Right atrium auricular region (tissue), 2 donors: ENCODE measurements around the gene MECP2. TPM values are rescaled to one million over a fixed set of nuclear protein-coding genes. Genes with fewer than 3 reads are reported as not detected.

Source experiments
- DNase-seq: peaks from one replicate; pipeline ENCODE4 v3.0.0-alpha.2; 2019; ENCODE audit warnings: low spot score
- H3K27ac ChIP-seq, 2 donors: fragments of 200-600 bp; sonication (generic); 1 replicate in 1 of 2; 2 replicates in 1 of 2; pipeline ENCODE4 v1.5.1; 2016 to 2019
- H3K27me3 ChIP-seq, 2 donors: fragments of 200-600 bp; sonication (generic); one replicate each; pipeline versions ENCODE4 v1.5.1 to v1.6.0; 2017 to 2019
- H3K36me3 ChIP-seq: fragments of 200-600 bp; sonication (generic); one replicate; pipeline ENCODE4 v1.5.1; 2016
- H3K4me1 ChIP-seq, 2 donors: fragments of 200-600 bp; sonication (generic); one replicate each; pipeline versions ENCODE4 v1.5.1 to v1.6.0; 2017 to 2019
- H3K4me3 ChIP-seq, 2 donors: fragments of 200-600 bp; sonication (generic); 1 replicate in 1 of 2; 2 replicates in 1 of 2; pipeline ENCODE4 v1.5.1; 2017 to 2019; ENCODE audit warnings: mild to moderate bottlenecking in 1 of 2, moderate library complexity in 1 of 2
- H3K9me3 ChIP-seq, 2 donors: fragments of 200-600 bp; sonication (generic); one replicate each; pipeline ENCODE4 v1.5.1; 2019
- CTCF ChIP-seq, 2 donors: fragments of 200-600 bp; sonication (generic); IDR thresholded peaks; one replicate each; pipeline ENCODE4 v1.5.1; 2019; ENCODE audit warnings: antibody characterized with exemption in 2 of 2
- total RNA-seq, 2 donors: library from RNA; depleted of rRNA; stranded (reverse); fragments of >200 nt; gene quantifications; one replicate each; pipeline ENCODE4 v1.1.0, GENCODE V29; 2016

The MECP2 gene
- total RNA-seq, 2 donors from 2014 or later: 52.7 to 69.1 TPM

DNA sequence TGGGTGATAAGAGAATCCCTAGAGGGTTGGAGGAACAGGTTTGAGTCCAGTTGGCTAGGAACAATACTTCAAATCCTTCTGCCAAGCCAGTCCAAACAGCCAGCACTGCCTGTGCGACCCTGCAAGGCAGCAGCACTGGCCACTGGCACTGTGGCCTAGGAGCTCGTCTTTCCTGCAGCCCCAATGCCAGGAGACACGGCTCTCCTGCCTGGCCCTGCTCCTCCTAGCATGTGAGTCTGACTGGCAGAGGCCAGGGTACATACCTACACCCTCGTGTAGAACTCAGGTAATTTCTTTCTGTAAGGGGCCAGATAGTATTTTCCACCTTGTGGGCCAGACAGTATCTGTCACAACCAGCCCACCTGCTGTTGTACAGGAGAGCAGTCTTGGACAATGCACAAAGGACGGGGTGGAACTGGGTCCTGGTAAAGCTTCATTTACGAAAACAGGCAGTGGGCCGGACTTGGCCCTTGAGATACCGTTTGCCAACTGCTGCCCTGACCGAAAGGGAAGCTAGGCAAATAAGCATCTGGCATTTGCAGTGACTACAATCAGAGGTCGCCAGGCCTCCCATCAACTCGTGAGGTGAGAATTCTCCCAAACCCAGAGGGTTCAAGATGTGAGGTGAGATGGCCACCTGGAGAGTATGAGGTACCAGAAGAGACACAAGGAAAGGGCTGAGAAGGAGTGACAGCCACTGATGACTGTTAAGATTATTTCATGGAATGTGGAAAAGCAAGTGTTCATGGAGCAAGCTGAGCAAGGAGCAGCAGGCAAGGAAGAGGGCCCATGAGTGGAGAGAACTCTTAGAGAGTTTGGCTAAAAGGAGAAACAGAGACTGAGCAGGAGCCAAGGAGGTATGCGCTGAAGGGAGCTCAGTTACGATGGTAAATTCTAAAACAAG, 48.1 kb downstream of the MECP2 start:
- Histone ChIP-seq H3K4me1 (peaks cover 0 to 69% of the 10 kb centered on the region in 2 donors), H3K27ac (no peak overlapping the region), H3K36me3 (no peaks in the 10 kb centered on the region), H3K9me3 (no peaks in the 10 kb centered on the region), H3K4me3 (no peak overlapping the region), H3K27me3 (peaks cover 0 to 3% of the 10 kb centered on the region in 2 donors)
- no peak for TF ChIP-seq CTCF (IDR thresholded peaks at IDR 0.05)
- DNase-seq: no peak

DNA sequence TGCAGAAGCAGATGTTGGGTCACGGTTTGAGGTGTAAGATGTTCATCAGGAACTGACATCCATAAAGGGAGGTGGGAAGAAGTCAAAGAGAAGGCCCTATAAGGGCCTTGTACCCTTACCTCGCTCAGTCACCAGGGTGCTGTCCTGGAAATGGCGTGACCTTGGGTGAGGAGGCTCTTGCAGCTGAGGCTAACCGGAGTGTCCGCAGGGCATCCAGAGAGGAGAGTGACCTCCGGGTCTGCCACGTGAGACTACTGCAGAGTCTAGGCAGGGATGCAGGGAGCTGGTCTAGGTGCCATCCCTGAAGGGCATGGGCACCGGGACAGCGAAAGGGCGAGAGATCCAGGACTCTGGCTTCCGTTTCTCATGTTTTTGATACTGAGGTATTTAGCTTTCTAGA, 49.1 kb downstream of the MECP2 start:
- H3K4me3 ChIP-seq: no peak overlapping the region
- peak overlapping the region in 1 of 2 donors; percentile 24 for H3K27ac ChIP-seq
- no peaks in the 10 kb centered on the region for H3K36me3 ChIP-seq
- no peak for TF ChIP-seq CTCF (IDR thresholded peaks at IDR 0.05)
- H3K9me3 ChIP-seq: no peaks in the 10 kb centered on the region
- peaks cover 0 to 80% of the 10 kb centered on the region in 2 donors for H3K4me1 ChIP-seq
- peaks cover 0 to 3% of the 10 kb centered on the region in 2 donors for H3K27me3 ChIP-seq
- DNase-seq: no peak

DNA sequence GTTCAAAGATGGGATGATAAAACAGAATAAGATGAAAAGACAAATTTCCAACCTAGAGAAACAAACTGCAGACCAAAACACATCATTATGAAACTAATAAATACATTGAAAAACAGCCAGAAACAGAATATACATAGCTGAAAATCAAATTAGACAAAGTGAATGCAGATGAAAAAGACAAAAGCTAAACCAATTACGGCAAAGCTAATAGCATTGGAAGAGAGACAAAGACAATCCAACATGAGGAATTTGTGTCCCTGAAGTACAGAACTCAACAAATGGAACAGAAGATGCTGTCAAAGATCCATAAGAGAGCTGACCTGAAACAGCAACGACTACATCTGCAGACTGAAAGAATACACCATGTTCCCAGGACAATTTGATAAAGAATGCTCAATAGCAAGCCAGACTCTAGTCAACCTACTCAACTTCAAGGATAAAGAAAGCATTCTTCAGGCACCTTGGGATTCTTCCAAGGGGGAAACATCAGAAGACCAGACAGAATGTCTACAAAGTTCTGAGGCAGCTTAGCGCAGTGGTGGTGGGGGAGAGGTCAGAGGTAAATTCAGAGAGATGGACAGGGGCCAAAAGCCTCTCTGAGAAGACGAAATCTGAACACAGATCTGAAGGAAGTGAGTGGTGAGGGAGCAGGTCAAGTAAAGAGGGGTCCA, 50.4 kb downstream of the MECP2 start:
- no peak for TF ChIP-seq CTCF (IDR thresholded peaks at IDR 0.05)
- peaks cover 0 to 3% of the 10 kb centered on the region in 2 donors for H3K27me3 ChIP-seq
- H3K36me3 ChIP-seq: no peaks in the 10 kb centered on the region
- H3K4me3 ChIP-seq: no peak overlapping the region
- peaks cover 0 to 93% of the 10 kb centered on the region in 2 donors for H3K4me1 ChIP-seq
- peak overlapping the region in 1 of 2 donors; percentile 53 for H3K27ac ChIP-seq
- H3K9me3 ChIP-seq: no peaks in the 10 kb centered on the region
- DNase-seq: no peak

DNA sequence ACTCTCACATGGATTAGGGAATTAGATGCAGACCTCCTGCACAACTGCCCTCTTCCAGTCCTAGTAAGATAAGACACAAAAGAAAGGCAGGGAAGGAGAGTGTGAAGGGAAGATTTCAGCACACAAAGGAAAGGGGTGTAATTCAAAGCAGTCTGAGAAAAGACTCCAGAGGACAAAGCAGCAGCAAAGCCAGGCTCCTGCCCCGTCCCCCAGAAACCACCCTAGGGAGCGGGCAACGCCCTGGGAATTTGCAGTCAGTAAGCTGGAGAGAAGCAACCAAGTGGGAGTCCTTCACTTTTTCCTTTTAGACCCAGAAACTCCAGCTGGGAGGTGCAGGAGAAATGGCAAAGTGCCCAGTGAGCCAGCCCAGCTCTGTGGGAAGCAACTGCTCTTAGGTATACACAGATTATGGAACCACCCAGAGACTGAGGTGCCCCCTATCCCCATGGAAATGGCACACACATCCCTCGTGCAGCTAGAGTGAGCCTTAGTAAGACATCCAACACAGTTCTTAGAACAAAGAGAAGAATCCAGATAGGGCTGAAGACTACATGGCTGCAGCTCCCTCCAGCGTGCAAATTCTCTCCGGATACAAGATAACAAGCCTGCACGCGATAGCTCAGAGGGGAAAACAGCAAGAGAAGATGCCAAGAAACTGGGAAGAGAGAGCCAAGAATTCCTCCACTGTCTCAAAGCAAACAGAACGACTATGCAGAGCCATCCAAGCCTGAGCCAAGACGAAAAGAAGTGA, 51.3 kb downstream of the MECP2 start:
- peaks cover 0 to 3% of the 10 kb centered on the region in 2 donors for H3K27me3 ChIP-seq
- TF ChIP-seq CTCF (IDR thresholded peaks at IDR 0.05): peak in 1 of 2 donors; percentile 38
- H3K36me3 ChIP-seq: no peaks in the 10 kb centered on the region
- peaks cover 0 to 95% of the 10 kb centered on the region in 2 donors for H3K4me1 ChIP-seq
- H3K27ac ChIP-seq: peak overlapping the region in 1 of 2 donors; percentile 53
- H3K9me3 ChIP-seq: no peaks in the 10 kb centered on the region
- H3K4me3 ChIP-seq: no peak overlapping the region
- DNase-seq: peak; percentile 70

GRCh38 chrX:154044091-154044490, 53.4 kb downstream of the MECP2 start:
- H3K27me3 ChIP-seq: peaks cover 0 to 3% of the 10 kb centered on the region in 2 donors
- no peak for DNase-seq
- H3K4me1 ChIP-seq: peaks cover 0 to 91% of the 10 kb centered on the region in 2 donors
- no peaks in the 10 kb centered on the region for H3K36me3 ChIP-seq
- TF ChIP-seq CTCF (IDR thresholded peaks at IDR 0.05): no peak
- H3K4me3 ChIP-seq: no peak overlapping the region
- H3K27ac ChIP-seq: no peak overlapping the region
- no peaks in the 10 kb centered on the region for H3K9me3 ChIP-seq
